ENCODE results near the gene NUDT12. TPM values are rescaled to one million over a fixed set of nuclear protein-coding genes. Genes with fewer than 3 reads are reported as not detected.
A peak's percentile ranks its signal among the peaks of the same experiment; 100 is the strongest.

Gene NUDT12
- total RNA-seq, 1 donor from 2014 or later = 25.1 TPM

DNA sequence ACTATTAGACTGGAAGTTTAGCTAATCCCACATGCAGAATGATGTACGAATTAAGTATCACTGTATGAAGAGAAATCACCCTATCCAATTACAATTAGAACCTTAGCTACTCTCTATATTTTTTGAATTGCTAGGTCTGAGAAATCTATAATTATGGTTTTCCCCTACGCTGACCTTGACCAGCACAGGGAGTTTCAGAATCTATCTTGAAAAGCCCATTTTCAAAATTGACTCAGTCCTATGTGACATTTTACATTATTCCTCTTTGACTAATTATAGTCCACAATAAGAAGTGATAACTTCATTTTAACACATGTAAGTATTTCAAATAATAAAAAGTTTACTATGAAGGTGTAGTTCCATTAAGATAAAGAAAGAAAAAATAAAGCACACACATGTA is 21.5 kb downstream of the NUDT12 start:
- no peak for DNase-seq (ENCODE audit: low spot score)

GRCh38 chr5:103539376-103540330 is 22.9 kb downstream of the NUDT12 start:
- DNase-seq (ENCODE audit: low spot score) = no peak

DNA sequence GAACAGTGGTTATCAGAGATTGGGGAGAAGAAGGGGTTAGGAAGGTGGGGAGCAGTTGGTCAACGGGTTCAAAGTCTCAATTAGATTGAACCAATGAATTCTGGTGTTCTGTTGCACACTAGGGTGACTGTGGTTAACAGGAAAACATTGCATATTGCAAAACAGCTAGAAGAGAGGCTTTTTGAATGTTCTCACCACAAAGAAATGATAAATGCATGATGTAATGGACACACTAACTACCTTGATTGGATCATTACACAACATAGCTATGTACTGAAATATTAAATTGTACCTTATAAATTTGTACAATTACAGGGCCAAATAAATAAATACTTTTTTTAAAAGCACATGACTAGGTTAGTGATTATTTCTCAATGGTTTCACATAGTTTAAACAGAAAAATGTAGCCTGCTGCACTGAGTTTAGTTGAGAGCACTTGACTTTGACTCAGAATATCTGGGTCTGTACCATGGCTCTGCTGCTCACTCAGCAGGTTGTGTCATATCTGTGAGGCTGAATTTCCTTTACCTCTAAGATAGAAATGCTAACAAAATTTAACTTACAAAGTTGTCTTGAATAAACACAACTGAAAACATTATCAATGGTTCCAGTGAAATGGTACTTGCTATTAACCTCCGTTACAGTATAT is 30.4 kb downstream of the NUDT12 start:
- DNase-seq (ENCODE audit: low spot score) = no peak

GRCh38 chr5:103526164-103526915 is 36.2 kb downstream of the NUDT12 start:
- DNase-seq (ENCODE audit: low spot score) = no peak

GRCh38 chr5:103525361-103525760 is 37.2 kb downstream of the NUDT12 start:
- DNase-seq (ENCODE audit: low spot score) = no peak

DNA sequence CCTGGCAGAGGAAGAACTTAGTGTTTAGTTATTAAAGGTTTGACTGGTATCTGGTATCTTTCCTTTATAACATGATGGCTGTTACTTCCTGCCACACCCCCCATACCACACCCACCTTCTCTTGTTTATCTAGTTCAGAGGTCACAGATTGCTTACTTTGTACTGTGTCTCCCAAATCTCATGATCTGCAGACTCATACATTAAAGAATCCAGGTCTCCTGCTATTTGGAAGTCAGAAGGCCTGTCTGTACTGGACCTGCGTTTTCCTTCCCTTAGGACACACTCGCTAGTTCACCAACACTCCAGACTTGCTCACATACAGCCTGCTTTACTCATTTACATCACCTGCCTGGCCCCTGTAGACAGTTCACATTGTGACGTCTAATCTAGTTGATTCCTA is 39.3 kb downstream of the NUDT12 start:
- peak; percentile 57 for DNase-seq (ENCODE audit: low spot score)

- DNase-seq (ENCODE audit: low spot score) = no peak
Observed at GRCh38 chr5:103522586-103522985, 40.0 kb downstream of the NUDT12 start.

DNA sequence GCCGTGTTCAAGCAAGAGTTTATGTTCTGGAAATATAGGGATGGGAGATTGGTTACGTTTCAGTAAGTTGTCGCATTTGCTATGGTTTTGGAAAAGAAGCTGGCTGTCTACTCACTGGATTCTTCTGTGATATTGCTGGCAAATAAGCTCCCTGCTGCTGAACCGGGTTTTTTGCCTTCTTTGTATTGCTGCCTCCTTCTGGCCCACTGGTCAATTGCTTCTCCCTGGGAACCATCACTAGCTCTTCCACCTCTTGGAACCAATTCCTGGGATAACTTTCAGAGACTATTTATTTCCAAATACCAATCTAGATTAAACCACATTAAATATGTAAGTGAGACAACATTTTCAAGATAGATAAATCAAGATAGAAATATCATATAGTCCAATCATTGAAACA is 43.0 kb downstream of the NUDT12 start:
- DNase-seq (ENCODE audit: low spot score) = no peak

- no peak for DNase-seq (ENCODE audit: low spot score)
Observed at GRCh38 chr5:103514371-103514770, 48.2 kb downstream of the NUDT12 start.

GRCh38 chr5:103513701-103514100 is 48.9 kb downstream of the NUDT12 start:
- DNase-seq (ENCODE audit: low spot score) = no peak

DNA sequence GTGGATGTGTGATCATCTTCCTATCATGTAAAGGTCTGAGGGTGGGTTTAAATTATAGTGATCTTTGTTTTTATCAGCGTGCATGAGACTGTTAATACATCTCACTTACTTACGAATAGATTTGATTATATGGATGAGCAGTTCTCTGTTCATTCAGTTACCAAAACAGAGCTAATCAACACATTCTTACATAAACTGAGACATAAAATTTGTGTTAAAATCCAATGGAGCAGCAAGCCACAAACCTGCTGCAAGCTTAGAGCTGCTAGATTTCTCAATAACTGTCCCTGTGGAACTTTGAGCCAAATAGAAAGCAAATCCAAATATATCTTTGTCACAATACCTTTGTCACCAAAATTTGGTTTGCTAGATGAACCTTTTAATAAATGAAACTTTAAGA is 50.1 kb downstream of the NUDT12 start:
- no peak for DNase-seq (ENCODE audit: low spot score)

DNA sequence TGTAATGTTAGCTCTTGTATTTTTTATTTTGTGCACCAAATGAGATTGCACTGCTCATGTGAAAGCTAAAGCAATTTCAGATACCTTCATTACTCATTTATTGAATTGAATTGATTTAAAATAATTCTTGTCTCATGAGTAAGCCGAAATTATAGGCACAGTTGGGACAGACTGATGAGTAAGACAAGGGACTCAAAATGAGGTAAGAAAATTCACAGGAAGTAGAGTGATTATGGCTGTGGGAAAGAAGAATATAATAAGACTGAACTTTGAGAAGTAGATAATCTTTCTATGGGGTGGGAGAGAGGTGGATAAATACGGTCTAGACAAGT is 51.1 kb downstream of the NUDT12 start:
- no peak for DNase-seq (ENCODE audit: low spot score)

DNA sequence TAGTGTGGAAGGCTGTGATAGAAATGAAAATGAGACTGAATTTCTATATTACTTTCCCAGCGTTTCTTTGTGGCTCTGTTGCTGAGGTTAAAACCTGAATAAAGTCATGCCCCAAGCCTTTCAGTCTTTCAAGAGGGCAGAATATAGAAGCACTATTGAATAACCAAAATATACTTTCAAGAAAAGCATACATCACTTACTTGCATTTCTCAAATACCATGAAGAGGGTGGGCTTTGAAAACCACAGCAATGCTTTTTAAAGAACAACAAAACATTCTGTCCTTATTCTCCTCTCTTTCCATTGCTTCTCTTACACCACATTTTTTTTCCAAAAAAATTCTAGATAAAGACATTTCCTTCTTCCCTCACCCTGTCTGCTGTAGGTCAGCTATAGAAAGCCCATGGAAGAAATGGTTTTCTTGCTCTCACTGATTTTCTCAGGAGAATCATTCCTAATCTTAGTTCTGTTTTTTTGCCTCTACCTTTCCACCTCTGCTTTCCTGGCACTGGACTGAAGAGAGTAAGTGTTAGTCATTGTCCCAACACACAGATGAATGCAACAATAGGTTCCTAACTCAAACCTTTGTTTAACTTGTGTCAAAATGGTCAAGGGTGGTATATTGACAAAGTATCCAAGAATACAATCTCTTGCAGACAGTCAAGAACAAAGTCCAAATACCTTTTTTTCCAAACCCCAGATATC is 51.6 kb downstream of the NUDT12 start:
- no peak for DNase-seq (ENCODE audit: low spot score)

GRCh38 chr5:103505581-103506305 is 56.8 kb downstream of the NUDT12 start:
- no peak for DNase-seq (ENCODE audit: low spot score)

DNA sequence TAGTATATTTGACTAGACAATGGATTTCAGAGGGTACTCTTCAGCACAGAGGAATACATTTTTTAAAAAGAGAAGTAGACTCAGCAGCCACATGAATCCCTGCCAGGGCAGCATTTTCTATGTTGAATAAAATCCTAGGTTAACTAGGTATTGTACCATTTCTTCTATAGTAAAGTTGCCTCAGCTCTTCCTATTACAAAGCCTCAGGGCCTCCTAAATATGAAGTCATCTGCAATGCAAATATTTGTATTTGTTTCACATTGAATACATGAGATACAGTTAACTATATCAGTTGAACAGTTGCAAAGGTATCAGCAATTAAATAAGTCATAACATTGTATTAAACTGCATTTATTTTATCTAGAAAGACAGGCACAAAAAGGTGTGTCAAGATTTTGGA is 59.5 kb downstream of the NUDT12 start:
- no peak for DNase-seq (ENCODE audit: low spot score)

DNA sequence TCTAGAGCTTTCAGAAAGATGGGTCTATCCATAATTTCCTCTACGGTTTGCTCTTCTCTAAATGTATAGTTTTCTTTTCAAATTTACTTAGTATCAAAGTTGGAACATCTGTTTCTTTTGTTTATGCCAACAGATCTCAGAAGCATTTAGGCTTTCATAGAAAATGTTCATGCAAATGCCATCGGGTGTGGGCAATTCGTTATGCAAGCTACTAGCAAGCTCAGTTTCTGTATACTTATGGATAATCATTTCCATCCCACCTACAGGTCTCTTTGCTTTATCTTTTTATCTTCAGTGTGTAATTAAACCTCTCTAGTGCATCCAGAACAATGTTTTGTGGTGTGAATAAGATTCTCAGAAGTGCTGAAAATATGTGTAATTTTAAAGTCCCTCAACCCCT is 59.9 kb downstream of the NUDT12 start:
- DNase-seq (ENCODE audit: low spot score) = no peak

Measured in mucosa of gallbladder (tissue), 1 donor.